ENCODE data around the gene REC8.

Gene REC8

DNA sequence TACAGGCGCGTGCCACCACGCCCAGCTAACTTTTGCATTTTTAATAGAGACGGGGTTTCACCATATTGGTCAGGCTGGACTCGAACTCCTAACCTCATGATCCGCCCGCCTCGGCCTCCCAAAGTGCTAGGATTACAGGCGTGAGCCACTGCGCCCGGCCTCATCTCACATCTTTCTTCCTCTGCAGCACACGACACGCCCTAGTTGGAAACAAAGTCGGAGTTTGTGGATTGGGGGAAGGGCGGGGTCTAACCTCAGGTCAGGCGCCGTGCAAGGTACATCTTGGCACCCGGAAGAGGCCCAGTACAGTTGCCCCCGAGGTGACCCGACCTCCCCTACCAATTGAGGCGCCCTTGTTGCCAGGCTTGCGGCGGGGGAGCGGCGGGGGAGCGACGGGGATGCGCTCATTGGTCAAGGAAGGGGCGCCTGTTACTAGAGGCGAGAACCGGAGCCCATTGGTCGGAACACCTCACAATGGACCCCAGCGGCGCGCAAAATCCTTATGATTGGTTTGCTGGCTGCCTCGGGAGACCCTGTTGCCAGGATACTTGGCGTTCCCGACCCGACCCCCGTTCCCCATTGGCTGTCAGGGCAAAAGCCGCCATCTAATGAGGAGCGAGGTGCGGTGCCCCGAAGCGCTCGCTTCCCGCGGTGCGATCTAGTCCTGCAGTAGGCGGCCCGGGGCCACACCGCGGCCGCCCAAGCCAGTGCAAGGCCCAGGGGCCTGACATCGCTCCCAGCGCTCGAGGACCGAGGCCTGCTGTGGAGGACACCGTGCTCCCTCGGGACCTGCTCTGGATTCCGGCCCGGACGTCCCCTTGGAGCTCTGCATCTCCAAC, at the start of gene REC8:
TSS of gene REC8 (plus strand) at position 659 of the 839 bp plus-strand sequence. CDS start 473 bp downstream, outside the sequence.
- in situ Hi-C loops (cut with MboI; ENCODE audit: low sequenced_read_pairs, unreplicated experiment), result no loop called here
- TF ChIP-seq, protein P1, sequence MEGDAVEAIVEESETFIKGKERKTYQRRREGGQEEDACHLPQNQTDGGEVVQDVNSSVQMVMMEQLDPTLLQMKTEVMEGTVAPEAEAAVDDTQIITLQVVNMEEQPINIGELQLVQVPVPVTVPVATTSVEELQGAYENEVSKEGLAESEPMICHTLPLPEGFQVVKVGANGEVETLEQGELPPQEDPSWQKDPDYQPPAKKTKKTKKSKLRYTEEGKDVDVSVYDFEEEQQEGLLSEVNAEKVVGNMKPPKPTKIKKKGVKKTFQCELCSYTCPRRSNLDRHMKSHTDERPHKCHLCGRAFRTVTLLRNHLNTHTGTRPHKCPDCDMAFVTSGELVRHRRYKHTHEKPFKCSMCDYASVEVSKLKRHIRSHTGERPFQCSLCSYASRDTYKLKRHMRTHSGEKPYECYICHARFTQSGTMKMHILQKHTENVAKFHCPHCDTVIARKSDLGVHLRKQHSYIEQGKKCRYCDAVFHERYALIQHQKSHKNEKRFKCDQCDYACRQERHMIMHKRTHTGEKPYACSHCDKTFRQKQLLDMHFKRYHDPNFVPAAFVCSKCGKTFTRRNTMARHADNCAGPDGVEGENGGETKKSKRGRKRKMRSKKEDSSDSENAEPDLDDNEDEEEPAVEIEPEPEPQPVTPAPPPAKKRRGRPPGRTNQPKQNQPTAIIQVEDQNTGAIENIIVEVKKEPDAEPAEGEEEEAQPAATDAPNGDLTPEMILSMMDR (IDR thresholded peaks at IDR 0.05; ENCODE audit: borderline replicate concordance, control extremely low read depth, extremely low read depth, insufficient read depth, missing control alignments), result no peak
- DNase-seq (ENCODE audit: low spot score), result peak; percentile 96

GRCh38 chr14:24122416-24122815, 49.5 kb upstream of the REC8 start:
- TF ChIP-seq, protein P1 (IDR thresholded peaks at IDR 0.05; ENCODE audit: borderline replicate concordance, control extremely low read depth, extremely low read depth, insufficient read depth, missing control alignments), result no peak
- in situ Hi-C loops (cut with MboI; ENCODE audit: low sequenced_read_pairs, unreplicated experiment), result no loop called here
- DNase-seq (ENCODE audit: low spot score), result no peak

DNA sequence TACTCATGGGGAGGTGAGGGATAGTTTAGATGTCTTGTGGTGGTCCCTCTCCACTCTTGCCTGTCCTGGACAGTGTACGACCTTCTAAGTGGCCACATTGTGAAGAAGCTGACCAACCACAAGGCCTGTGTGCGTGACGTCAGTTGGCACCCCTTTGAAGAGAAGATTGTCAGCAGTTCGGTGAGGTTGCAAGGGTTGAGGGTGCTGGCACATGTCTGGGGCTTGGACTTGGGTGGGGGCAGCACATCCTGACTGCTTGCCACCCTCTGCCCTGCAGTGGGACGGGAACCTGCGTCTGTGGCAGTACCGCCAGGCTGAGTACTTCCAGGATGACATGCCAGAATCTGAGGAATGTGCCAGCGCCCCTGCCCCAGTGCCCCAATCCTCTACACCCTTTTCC, 49.0 kb upstream of the REC8 start:
- DNase-seq (ENCODE audit: low spot score), result no peak
- TF ChIP-seq, protein P1 (IDR thresholded peaks at IDR 0.05; ENCODE audit: borderline replicate concordance, control extremely low read depth, extremely low read depth, insufficient read depth, missing control alignments), result no peak
- in situ Hi-C loops (cut with MboI; ENCODE audit: low sequenced_read_pairs, unreplicated experiment), result no loop called here

DNA sequence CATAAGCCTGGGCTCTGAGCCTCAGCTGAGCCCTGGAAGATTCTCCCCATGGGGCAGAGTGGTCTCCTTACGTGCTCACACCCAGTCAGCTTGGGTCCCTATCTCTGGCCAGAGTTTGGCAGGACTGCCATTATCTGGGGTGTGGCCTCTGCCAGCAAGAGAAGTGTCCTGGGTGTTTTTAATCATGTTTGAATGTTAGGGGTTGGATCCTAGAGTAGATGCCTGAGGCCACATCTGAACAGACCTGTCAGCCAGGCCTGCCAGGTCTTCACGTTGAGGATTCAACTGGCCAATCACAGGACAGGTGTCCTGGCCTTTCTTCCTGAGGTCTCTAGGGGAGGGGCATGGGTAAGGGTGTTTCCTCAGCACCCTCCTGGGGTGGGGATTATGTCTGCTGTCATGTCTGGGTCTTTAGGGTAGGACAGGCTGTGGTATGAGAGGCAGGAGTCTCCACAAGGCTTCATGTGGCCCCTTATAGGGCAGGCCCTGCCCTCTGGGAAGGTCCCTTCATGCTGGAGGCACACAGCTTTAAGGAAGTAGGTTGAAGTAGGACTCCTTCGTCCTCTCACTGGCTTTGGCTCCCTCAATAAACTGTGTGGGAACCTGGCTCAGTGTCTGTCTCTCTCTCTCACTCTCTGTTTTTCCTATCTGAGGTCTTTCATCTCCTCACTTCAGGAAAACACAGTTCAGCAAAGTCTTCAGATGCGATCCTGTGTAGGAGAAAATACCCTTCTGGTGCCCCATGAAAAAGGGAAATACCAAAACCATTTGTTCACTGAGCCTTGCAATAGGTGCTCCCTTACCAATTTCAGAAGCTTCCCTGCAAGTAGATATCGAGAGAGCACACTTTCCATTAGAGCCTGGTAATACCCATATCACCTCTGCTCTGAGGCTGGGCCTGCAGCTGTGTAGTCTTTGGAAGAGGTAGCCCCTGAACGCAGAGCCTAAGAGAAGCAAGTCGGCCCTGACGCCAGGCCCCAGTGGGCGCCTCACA, 48.2 kb upstream of the REC8 start:
- TF ChIP-seq, protein P1 (IDR thresholded peaks at IDR 0.05; ENCODE audit: borderline replicate concordance, control extremely low read depth, extremely low read depth, insufficient read depth, missing control alignments), result no peak
- in situ Hi-C loops (cut with MboI; ENCODE audit: low sequenced_read_pairs, unreplicated experiment), result no loop called here
- DNase-seq (ENCODE audit: low spot score), result peak; percentile 53

GRCh38 chr14:24126939-24127338, 44.9 kb upstream of the REC8 start:
- DNase-seq (ENCODE audit: low spot score), result no peak
- TF ChIP-seq, protein P1 (IDR thresholded peaks at IDR 0.05; ENCODE audit: borderline replicate concordance, control extremely low read depth, extremely low read depth, insufficient read depth, missing control alignments), result no peak
- in situ Hi-C loops (cut with MboI; ENCODE audit: low sequenced_read_pairs, unreplicated experiment), result no loop called here

DNA sequence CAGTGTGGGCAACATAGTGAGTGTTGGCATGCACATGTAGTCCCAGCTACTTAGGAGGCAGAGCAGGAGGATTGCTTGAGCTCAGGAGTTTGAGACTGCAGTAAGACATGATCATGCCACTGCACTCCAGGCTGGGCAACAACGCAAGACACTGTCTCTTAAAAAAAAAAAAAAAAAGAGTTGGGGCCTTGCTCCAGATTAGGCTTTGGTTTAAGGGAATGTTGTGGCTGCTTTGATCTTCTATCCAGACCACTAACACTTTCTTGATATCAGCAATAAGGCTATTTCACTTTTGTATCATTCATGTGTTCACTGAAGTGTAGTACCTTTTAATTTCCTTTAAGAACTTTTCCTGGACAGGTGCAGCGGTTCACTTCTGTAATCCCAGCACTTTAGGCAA, 44.2 kb upstream of the REC8 start:
- TF ChIP-seq, protein P1 (IDR thresholded peaks at IDR 0.05; ENCODE audit: borderline replicate concordance, control extremely low read depth, extremely low read depth, insufficient read depth, missing control alignments), result no peak
- in situ Hi-C loops (cut with MboI; ENCODE audit: low sequenced_read_pairs, unreplicated experiment), result no loop called here
- DNase-seq (ENCODE audit: low spot score), result no peak

Measured in GM13976 (cell line).